HG03378 (cell line): ENCODE data around the gene PAXX.

ENCODE experiments used
- ATAC-seq: cut with Tn5 transposase; IDR thresholded peaks from one replicate; pipeline ENCODE4 v1.9.1; 2021; ENCODE audit warnings: mild to moderate bottlenecking, moderate library complexity; ENCODE audit not compliant: unreplicated experiment

Gene PAXX

DNA sequence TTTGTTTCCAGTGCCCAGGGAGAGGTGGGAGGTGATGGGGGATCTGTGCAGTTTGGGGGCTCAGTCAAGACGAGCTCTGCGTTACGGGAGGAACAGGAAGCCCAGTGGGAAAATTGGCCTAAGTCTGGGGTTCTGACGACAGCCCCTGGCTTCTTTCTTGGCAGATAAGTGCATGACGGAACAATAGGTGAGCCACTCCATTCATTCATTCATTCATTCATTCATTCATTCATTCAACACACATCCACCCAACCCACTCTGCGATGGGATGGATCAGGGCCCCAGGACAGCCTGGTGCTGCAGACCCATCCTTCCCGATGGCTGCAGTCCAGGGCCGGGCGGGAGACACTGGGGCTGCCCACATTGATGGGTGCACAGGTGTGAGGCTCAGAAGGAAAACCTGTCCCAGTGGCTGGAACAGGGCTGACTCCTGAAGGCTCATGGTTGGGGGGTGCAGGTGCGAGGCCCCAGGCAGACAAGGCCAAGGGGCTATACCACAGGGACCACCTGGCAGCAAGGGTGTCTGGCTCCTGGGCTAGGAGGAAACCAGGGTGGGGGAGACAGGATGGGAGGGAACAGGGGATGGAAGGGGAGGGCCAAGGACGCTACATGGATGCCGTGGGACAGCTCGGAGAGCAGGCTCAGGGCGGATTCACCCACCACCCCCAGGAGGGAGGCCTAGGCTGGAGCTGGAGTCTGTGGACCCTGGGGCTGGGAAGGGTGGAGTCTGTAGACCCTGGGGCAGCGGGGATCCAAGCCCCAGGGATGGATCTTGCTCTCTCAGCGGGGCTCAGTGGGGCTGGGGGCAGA is 11.3 kb upstream of the PAXX start:
- ATAC-seq: no peak

DNA sequence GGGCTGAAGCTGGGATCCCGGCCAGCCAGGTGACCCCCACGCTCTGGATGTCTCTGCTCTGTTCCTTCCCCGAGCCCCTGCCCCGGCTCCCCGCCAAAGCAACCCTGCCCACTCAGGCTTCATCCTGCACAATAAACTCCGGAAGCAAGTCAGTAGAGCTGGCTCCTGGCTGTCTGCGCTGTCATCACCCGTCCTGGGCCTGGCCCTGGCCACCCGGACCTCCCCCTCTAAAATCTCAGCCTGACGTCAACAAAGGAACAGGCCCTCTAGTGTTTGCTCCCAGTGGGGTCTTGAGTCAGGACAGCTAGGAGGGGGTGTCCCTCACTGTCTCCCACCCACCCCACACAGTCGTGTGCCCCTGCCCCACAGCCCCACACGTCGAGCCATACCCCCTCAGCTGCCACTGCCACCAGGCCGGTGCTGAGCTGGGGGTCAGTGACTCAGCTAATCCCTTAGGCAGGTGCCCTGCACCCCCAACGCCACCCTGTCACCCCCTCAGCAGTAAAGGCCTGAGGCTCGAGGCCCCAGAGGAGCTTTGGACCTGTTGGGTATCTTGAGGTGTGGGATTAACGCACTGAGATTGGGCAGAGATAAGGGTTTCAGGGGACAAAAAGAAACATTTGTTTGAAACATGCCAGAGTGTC is 10.5 kb upstream of the PAXX start:
- no peak for ATAC-seq

DNA sequence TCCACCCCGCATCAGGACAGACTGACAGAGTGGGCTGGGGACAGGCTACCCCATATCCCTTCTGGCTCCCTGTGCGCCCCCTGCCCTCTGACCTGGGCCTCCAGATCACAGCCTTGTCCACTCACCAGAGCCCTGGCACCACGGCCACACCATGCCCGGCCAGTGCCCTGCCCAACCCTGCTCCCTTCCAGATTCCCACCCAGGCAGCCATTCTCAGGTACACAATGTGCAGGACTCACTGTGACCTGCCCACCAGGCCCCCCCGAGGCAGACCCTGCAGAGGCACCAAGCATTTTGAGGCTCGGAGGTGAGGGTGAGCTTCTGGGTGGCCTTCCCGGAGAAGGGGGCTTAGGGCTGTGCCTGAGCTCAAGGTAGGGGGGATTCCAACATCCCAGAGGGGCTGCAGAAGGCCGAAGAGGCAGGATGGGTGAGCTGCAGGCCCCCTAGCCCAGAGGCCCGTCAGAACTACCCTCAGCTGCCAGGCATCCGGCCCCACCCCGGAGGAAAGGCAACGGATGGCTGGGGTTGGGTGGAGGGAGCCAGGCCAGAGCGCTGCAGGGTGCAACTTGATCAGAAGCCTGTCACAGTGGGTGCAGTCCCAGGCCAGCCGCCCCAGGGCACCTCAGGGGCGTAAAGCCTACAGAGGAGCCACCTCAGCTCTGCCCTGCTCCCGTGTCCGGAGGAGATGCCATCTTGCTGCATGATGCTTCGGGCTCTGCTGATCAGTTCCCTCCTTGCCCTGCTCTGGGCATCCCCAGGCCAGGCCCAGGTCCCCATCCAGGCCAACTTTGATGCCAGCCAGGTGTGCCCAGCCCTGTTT is 9.8 kb upstream of the PAXX start, which contains the start of gene LCNL1:
Gene LCNL1, plus strand, starts transcription at position 762 of the 820 bp plus-strand sequence. CDS start 594 bp downstream, outside the sequence.
- ATAC-seq: no peak

DNA sequence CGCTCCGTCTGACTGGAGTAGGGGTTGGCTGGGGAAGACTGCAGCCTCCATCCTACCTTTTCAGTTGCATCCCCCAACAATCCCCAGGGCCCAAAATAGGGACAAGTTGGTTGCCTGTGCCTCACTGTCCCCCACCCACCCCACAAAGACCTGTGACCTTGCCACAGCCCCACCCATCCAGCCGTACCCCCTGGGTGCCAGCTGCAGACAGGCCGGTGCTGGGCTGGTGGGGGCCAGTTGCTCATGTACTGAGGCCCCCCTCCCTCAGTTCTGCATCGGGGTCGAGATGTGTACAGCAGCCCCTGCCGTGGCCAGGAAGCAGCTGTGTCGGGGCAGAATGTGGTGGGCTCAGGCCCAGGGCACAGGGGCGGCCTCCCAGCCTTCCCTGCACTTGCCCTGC is 9.1 kb upstream of the PAXX start:
- no peak for ATAC-seq

DNA sequence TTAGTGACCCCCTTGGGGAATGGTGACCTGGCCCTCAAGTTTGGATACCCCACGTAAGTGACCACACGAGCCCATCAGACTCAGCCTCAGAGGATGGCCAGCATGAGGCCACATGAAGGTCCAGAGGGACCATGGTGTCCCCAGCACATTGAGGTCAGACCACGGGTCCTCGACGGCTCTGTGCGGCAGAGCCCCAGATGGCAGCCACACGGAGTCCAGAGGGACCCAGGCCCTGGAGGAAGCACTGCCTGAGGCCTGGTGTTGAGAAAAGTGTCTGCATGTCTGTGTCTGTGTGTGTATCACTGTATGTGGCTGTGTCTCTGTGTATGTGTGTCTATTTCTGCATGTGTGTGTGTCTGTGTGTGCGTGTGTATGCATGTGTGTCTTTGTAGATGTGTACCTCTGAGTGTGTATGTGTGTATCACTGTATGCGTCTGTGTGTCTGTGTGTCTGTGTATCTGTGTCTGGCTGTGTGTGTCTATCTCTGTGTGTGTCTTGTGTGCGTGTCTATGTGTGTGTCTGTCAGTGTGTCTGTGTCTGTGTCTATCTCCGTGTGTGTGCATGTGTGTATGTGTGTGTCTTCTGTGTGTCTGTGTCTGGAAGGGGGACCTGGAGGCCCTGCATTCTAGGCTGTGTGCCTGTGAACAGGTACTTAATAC is 8.4 kb upstream of the PAXX start:
- ATAC-seq: no peak

DNA sequence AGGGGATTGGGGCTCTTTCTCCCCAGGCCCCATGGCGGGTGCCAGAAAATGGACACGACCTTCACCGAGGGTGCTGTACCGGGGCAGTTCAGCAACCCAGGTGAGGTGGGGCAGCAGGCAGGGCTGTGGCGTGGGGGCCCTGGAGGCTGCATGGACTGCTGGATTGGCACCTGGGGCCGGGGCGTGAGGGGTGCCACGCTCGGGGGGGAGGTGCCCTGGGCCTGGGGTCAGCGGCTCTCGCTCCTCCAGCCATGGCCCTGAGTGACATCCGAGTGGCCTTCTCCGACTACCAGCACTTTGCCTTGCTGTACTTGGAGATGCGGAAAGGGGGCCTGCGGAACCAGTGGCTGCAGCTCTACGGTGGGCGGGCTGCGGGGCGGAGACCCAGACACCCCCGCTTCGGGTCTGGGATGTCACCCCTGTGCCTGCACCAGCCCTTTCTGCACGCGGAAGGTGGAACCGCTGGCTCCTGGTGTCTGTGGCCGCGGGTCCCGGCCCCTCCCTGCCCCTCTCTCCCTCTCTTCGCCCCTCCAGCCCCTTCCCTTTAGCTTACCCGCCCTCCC is 7.7 kb upstream of the PAXX start:
- ATAC-seq: no peak

DNA sequence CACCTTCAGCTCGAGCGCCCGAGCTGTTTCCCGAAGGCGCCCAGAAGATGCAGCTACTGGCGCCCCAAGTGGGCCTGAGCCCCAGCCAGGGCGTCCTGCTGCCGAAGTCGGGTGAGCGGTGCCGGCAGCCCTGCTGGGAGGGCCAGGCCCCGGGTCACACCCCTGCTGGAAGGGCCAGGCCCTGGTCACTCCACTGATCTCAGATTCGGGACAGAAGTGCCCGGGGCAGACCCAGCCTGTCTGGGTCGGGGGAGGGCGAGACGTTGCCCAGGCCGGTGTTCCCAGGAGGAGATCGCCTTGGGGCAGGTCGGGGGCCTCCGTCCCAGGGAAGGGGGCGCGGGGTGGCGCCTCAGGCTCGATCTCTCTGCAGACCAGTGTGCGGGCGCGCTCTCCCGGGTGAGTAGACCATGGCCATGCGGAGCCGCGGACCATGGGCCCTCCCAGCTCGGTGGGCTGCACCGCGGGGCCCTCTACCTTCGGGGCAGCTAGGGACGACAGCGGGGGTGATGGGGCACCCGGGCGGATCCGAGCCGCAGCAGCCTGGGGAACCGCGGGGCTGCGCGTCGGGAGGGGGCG is 7.1 kb upstream of the PAXX start:
- ATAC-seq: no peak

DNA sequence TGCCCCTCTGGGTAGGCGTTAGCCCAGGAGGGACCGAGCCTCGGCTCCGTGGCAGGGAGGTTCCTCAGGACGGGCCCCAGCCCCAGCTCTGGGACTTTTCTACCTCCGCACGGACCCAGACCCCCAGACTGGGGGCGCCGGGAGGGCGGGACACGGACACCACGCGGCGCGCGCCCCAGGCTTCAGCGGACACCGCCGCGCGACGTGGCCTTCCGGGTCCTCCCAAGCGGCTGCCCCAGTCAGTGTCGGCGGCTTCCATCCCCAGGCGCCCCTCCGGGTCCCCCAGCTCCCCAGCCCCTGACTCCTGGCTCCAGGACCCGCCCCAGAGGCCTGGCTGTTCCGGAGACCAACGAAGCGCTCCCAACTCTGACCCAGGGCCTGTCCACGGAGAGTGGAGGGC is 6.4 kb upstream of the PAXX start:
- ATAC-seq: no peak

DNA sequence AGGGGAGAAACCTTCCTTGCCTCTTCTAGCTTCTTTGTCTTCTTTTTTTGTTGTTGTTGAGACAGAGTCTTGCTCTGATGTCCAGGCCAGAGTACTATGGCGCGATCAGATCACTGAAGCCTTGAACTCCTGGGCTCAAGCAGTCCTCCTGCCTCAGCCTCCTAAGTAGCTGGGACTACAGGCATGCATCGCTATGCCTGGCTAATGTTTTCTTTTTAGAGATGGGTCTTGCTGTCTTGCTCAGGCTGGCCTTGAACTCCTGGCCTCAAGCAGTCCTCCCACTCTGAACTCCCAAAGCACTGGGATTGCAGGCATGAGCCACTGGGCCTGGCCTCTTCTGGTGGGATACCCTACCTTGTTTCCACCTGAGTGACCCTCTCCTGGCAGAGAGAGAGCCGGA is 3.4 kb upstream of the PAXX start:
- no peak for ATAC-seq

DNA sequence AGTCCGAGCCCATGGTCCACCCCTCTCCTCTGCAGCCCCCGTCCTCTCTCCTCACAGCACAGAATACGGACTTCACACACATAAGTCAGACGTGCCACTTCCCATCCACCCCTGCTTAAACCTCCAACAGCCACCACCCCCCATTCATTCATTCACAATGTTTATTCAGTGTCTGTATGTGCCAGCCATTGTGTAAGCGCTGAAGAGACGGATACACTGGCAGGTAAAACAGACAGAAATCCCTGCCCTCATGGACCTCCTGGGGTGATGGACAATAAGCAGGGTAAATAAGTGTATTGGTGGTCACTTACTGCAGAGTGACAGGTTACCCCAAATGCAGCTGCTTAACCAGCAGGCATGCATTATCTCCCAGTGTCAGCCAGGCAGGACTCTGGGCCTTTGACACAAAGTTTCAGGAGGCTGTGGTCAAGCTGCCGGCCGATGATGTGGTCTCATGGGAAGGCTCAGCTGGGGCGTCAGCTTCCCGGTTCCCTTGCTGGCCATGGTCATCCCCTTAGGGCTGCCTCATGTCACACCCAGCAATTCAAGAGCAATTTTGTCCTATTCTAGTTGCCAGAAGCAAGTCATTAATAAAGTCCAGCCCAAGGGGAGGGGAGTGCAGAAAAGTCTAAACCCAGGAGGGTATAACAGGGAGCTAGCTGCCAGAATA is 1.8 kb upstream of the PAXX start:
- ATAC-seq: no peak

DNA sequence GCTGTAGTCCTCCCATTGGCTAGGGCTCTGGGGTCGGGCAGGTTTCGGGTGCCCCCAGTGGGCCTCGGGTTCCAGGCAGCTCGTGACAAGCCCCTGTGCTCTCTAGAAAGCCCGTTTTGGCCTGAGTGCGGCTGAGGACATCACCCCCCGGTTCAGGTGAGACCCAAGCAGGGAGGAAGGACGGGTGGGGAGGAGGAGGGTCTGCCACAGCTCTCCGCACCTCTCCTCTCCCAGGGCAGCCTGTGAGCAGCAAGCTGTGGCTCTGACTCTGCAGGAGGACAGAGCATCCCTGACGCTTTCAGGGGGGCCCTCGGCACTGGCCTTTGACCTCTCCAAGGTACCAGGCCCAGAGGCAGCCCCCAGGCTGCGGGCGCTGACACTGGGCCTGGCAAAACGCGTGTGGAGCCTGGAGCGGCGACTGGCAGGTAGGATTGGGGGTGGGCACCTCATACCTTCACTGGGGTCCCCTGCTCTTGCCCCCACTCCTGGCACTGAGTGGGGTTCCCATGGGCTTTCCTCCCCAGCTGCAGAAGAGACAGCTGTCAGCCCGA is 672 bp downstream of the PAXX start:
- ATAC-seq: peak; percentile 7

DNA sequence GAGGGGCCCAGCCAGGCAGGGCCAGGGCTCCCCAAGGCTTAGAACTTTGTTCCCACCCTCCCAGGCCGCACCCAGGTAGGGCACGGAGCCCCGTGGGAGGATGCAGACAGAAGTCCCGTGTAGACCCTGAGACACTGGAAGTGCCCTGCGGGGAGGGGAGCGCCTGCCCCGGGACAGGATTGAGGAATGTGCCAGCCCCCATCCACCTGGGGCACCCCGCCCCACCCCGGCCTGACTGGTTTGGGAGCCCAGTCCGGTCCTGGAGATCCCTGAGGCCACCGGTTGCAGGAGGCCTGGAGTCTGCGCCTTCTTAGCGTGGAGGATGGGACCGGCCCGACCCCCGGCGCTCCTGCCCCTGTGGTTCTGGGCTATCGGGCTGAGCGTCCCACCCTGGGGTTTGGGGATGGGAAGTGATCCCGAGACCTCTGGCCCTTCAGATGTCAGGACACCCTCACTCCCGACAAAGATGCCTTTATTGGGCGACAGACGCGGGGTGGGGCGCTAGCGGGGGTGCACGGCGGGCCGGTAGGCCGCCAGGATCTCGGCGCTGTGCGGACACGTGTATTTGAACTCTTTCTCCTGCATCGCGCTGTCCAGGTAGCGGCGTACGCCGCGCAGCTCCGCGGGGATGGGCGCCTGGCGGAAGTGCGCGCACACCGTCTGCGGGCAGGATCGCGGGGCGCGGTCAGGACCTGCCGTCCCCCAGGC is 2.1 kb downstream of the PAXX start:
- no peak for ATAC-seq

DNA sequence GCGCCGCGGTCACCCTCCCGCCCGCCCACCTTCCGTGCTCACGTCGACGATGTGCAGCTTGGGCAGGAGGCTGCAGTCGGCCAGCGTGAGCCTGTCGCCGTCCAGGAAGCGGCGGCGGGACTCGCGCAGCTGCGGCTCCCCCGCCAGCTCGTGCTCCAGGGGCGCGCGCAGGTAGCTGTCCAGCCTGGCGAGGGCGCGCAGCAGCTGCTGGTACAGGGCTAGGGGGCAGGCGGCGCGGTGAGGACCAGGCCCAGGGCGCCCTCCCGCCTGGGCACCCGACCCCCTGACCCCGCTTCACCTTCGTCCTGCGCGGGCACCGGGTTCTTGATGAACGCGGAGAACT is 2.6 kb downstream of the PAXX start:
- ATAC-seq: no peak

DNA sequence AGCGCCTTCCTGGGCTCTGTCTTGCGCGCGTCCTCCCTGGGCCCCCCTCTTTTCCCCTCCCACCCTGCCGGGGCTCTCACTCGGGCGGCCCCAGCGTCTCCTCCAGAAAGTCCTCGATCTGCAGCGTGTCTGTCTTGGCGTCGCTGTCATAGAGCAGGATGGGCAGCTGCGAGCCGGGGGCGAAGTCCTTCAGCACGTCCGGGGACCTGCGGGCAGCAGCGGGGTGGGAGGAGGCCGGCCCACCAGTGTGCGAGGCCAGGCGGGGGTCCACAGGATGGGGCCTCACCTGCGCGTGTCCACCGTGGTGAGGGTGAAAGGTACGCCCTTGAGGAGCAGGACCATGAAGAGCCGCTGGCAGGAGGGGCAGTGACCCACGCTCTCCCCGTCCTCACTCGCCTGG is 3.1 kb downstream of the PAXX start:
- ATAC-seq: no peak

DNA sequence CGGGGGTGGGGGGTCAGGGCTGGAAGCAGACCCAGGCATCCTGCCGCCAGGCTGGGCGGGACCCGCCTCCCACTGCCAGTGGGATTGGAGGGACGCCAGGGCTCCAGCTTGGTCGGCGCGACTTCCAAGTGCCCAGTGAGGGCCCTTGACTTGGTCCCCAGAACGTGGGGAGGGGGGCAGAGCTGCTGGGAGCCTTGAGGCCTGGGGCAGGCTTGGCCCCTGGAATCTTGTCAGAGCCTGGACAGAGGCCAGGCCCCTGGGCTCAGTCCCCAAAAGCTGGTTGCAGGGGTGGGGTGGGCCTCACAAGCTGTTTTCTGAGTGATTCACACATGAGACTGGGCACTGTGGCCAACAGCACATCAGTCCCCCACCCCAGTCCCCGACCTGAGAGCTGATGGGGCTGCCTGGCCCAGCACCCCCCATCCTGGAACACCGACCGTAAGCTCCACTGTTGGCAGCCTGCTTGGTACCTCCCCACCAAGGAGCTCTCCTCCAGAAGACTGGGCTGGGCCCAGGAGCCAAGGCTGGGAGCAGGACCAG is 3.6 kb downstream of the PAXX start:
- ATAC-seq: no peak

DNA sequence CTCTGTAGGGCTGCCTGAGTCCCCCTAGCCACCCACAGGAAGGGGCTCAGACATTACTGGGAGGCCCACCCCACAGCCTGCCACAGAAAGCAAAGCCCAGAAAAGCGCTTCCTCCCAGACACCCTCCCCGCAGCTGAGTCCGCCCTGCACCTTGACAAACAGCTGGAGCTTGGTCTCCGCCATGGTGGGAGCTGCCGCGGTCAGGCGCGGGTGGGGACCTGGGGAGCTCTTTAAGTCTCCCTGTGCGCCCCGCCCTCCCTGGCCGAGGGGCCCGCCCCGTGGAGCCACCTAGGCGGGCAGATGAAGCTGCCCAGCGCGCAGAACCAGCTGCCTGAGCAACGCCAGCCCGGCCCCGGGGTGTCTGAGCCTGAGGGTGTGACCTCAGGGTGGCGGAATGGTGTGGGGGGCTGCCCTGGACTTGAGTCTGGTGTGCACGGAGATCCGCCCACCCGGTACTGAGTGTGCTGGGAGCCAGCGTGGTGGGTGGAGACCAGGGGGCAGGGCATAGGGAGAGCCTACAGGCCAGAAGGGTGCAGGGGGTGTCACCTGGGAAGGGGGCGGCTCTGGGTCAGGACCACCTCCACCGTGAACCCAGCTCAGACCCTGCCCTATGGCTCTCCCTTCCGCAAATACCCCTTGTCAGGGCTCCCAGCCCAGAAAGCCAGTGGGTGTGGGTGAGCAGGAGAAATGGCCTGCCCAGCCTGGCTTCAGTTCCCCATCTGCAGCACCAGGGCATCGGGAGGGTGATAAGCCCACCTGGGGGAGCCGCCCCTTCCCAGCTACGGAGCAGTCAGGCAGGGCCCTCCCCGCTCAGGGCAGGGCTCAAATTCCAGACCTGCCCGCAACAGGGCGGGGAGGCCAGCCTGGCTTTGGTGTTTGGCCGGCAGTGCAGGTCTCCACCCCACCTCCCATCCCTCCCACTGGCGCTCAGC is 4.4 kb downstream of the PAXX start, which contains the start of gene CLIC3:
Gene CLIC3, minus strand, starts transcription at position 208 of the 932 bp plus-strand sequence. Its CDS starts 25 bp downstream, at position 183.
- ATAC-seq: no peak

DNA sequence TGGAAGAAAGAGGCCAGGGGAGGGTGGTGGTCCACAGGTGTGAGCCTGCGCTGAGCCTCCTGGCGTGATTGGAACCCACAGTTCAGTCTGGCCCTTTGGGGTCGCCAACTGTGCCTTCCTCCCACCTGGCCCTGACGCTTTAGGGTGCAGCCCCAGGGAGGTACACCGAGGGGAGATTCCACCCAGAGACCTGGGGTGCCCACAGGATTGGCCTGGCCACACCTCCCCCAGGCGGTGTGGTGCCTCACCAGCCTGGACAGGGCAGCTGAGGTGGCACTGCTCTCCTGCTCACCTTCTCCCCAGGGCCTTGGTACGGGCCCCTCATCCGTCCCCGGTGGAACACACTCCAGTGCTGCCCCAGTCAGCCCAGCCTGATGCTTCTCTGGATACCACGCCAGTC is 5.1 kb downstream of the PAXX start:
- ATAC-seq: no peak

DNA sequence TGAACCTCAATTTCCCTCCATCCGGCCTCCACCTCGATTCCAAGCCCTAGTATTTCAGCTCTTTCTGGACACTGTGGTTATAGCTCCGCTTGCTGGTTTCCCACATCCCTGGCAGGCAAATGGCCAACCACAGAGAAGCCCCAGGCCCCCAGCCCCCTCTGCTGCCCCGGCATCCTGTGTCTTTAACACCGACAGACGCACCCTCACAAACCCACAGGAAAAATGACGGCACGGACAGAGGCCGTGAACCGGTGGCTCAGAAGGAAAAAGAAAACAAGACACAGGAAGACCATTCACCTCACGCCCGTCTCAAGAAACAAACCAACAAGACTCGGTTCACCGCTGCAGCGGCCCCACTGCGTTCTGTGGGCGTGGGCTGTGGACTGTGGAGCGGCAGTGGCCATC is 5.6 kb downstream of the PAXX start:
- ATAC-seq: no peak
